PFSK-1 (cell line): Measurements from ENCODE around the gene FOXN1.

Source experiments
- FOXP2 ChIP-seq: optimal IDR thresholded peaks from 2 replicates; pipeline ENCODE3; 2011; ENCODE audit warnings: borderline replicate concordance, control low read depth, inconsistent platforms; ENCODE audit not compliant: insufficient read depth; ENCODE audit errors: extremely low read length, extremely low read depth
- POLR2AphosphoS5 ChIP-seq: IDR thresholded peaks from 2 replicates; pipeline ENCODE4 v1.6.1; 2012; ENCODE audit warnings: low read depth, mild to moderate bottlenecking, control low read depth, low read length, moderate library complexity
- REST ChIP-seq, 2 experiments: IDR thresholded peaks; 2 replicates each; pipeline versions ENCODE4 v1.6.1 to v1.8.0; 2011 to 2012; ENCODE audit warnings: low read depth in 2 of 2, low read length in 2 of 2, control low read depth in 1 of 2, inconsistent platforms in 1 of 2, mild to moderate bottlenecking in 1 of 2, moderate library complexity in 1 of 2; ENCODE audit not compliant: insufficient read depth in 1 of 2
- SIN3A ChIP-seq: IDR thresholded peaks from 2 replicates; pipeline ENCODE4 v1.6.1; 2012; ENCODE audit warnings: mild to moderate bottlenecking, low read length, moderate library complexity, borderline replicate concordance; ENCODE audit not compliant: insufficient read depth
- TAF1 ChIP-seq: IDR thresholded peaks from 2 replicates; pipeline ENCODE4 v1.6.1; 2012; ENCODE audit warnings: low read length, control low read depth, borderline replicate concordance; ENCODE audit not compliant: insufficient read depth

The FOXN1 gene

GRCh38 chr17:28475151-28475900 is 30.8 kb upstream of the FOXN1 start:
- TF ChIP-seq SIN3A (peak; percentile 72; the same call in 1 of the 2 replicates), TAF1 (peak; percentile 34; the same call in 1 of the 2 replicates), FOXP2 (no peak)

GRCh38 chr17:28476076-28476865 is 29.9 kb upstream of the FOXN1 start:
- no peak for TF ChIP-seq FOXP2
- TF ChIP-seq SIN3A, result no peak
- TF ChIP-seq REST (IDR thresholded peaks at IDR 0.05; ENCODE audit: insufficient read depth in 1 of 2, low read depth in 2 of 2, low read length in 2 of 2), result no peak
- TF ChIP-seq POLR2AphosphoS5, result no peak
- no peak for TF ChIP-seq TAF1

- TF ChIP-seq SIN3A (no peak), REST (IDR thresholded peaks at IDR 0.05; ENCODE audit: insufficient read depth in 1 of 2, low read depth in 2 of 2, low read length in 2 of 2) (no peak)
Measured at GRCh38 chr17:28477928-28478327, 28.2 kb upstream of the FOXN1 start.

- TF ChIP-seq POLR2AphosphoS5 (no peak), REST (IDR thresholded peaks at IDR 0.05; ENCODE audit: insufficient read depth in 1 of 2, low read depth in 2 of 2, low read length in 2 of 2) (no peak), TAF1 (no peak), FOXP2 (no peak), SIN3A (no peak)
Measured at GRCh38 chr17:28478712-28479615, 27.2 kb upstream of the FOXN1 start.

GRCh38 chr17:28480278-28480677 is 25.9 kb upstream of the FOXN1 start:
- TF ChIP-seq FOXP2, result no peak
- TF ChIP-seq SIN3A, result no peak
- TF ChIP-seq REST (IDR thresholded peaks at IDR 0.05; ENCODE audit: insufficient read depth in 1 of 2, low read depth in 2 of 2, low read length in 2 of 2), result no peak
- TF ChIP-seq TAF1, result no peak
- no peak for TF ChIP-seq POLR2AphosphoS5
